ENCODE measurements around the gene MAML2. TPM values are rescaled to one million over a fixed set of nuclear protein-coding genes. Genes with fewer than 3 reads are reported as not detected.

The MAML2 gene
- total and polyA plus RNA-seq, 2 of the 13 experiments (the other 11 are each of a cell fraction or from before 2014, with no cell fraction given), result 2.3 to 25.9 TPM

GRCh38 chr11:96241331-96241841 lies 101.6 kb downstream of the MAML2 start (continued):
- no peak for TF ChIP-seq RFXAP (CRISPR knock-in tag; IDR thresholded peaks at IDR 0.05; ENCODE audit: borderline replicate concordance)
- TF ChIP-seq, protein P1, sequence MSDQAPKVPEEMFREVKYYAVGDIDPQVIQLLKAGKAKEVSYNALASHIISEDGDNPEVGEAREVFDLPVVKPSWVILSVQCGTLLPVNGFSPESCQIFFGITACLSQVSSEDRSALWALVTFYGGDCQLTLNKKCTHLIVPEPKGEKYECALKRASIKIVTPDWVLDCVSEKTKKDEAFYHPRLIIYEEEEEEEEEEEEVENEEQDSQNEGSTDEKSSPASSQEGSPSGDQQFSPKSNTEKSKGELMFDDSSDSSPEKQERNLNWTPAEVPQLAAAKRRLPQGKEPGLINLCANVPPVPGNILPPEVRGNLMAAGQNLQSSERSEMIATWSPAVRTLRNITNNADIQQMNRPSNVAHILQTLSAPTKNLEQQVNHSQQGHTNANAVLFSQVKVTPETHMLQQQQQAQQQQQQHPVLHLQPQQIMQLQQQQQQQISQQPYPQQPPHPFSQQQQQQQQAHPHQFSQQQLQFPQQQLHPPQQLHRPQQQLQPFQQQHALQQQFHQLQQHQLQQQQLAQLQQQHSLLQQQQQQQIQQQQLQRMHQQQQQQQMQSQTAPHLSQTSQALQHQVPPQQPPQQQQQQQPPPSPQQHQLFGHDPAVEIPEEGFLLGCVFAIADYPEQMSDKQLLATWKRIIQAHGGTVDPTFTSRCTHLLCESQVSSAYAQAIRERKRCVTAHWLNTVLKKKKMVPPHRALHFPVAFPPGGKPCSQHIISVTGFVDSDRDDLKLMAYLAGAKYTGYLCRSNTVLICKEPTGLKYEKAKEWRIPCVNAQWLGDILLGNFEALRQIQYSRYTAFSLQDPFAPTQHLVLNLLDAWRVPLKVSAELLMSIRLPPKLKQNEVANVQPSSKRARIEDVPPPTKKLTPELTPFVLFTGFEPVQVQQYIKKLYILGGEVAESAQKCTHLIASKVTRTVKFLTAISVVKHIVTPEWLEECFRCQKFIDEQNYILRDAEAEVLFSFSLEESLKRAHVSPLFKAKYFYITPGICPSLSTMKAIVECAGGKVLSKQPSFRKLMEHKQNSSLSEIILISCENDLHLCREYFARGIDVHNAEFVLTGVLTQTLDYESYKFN (CRISPR knock-in tag; conservative IDR thresholded peaks at IDR 0.05), result peak; percentile 80
- TF ChIP-seq IRF2 (CRISPR knock-in tag; IDR thresholded peaks at IDR 0.05), result peak; percentile 74
- TF ChIP-seq NR0B2 (CRISPR knock-in tag; IDR thresholded peaks at IDR 0.05), result no peak
- TF ChIP-seq ZNF782 (CRISPR knock-in tag; IDR thresholded peaks at IDR 0.05; ENCODE audit: borderline replicate concordance), result no peak
- TF ChIP-seq ZNF263 (CRISPR knock-in tag; IDR thresholded peaks at IDR 0.05), result peak; percentile 76; the same call in 1 of the 2 replicates
- peak; percentile 42 for TF ChIP-seq CTCF (CRISPR knock-in tag; IDR thresholded peaks at IDR 0.05)
- TF ChIP-seq MED8 (CRISPR knock-in tag; IDR thresholded peaks at IDR 0.05; ENCODE audit: insufficient replicate concordance), result no peak
- TF ChIP-seq RARA (CRISPR knock-in tag; IDR thresholded peaks at IDR 0.05), result peak; percentile 73
- TF ChIP-seq SP5 (CRISPR knock-in tag; IDR thresholded peaks at IDR 0.05; ENCODE audit: borderline replicate concordance, low read depth), result peak; percentile 38; the same call in 1 of the 2 replicates
- TF ChIP-seq, protein P2, sequence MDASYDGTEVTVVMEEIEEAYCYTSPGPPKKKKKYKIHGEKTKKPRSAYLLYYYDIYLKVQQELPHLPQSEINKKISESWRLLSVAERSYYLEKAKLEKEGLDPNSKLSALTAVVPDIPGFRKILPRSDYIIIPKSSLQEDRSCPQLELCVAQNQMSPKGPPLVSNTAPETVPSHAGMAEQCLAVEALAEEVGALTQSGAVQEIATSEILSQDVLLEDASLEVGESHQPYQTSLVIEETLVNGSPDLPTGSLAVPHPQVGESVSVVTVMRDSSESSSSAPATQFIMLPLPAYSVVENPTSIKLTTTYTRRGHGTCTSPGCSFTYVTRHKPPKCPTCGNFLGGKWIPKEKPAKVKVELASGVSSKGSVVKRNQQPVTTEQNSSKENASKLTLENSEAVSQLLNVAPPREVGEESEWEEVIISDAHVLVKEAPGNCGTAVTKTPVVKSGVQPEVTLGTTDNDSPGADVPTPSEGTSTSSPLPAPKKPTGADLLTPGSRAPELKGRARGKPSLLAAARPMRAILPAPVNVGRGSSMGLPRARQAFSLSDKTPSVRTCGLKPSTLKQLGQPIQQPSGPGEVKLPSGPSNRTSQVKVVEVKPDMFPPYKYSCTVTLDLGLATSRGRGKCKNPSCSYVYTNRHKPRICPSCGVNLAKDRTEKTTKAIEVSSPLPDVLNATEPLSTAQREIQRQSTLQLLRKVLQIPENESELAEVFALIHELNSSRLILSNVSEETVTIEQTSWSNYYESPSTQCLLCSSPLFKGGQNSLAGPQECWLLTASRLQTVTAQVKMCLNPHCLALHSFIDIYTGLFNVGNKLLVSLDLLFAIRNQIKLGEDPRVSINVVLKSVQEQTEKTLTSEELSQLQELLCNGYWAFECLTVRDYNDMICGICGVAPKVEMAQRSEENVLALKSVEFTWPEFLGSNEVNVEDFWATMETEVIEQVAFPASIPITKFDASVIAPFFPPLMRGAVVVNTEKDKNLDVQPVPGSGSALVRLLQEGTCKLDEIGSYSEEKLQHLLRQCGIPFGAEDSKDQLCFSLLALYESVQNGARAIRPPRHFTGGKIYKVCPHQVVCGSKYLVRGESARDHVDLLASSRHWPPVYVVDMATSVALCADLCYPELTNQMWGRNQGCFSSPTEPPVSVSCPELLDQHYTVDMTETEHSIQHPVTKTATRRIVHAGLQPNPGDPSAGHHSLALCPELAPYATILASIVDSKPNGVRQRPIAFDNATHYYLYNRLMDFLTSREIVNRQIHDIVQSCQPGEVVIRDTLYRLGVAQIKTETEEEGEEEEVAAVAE (CRISPR knock-in tag; IDR thresholded peaks at IDR 0.05; ENCODE audit: borderline replicate concordance), result peak; percentile 82
- no peak for TF ChIP-seq SP4 (CRISPR knock-in tag; IDR thresholded peaks at IDR 0.05)
- no peak for TF ChIP-seq ETV6 (CRISPR knock-in tag; conservative IDR thresholded peaks at IDR 0.05)
- peak; percentile 76 for TF ChIP-seq ZGPAT (CRISPR knock-in tag; IDR thresholded peaks at IDR 0.05)
- TF ChIP-seq, protein P3, sequence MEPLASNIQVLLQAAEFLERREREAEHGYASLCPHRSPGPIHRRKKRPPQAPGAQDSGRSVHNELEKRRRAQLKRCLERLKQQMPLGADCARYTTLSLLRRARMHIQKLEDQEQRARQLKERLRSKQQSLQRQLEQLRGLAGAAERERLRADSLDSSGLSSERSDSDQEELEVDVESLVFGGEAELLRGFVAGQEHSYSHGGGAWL (CRISPR knock-in tag; IDR thresholded peaks at IDR 0.05), result no peak
